KG1 (cell line): Measurements from ENCODE around the gene GSTM5.
"Not testable (repeated sequence)": the region's sequence is repeated elsewhere in the genome, so short reads cannot be mapped to it uniquely, and the experiment has no call there.

Experiments
- DNase-seq: peaks from one replicate; lab custom pipeline; 2025; lab: John Stamatoyannopoulos, UW

The GSTM5 gene

GRCh38 chr1:109697066-109697465 lies 15.0 kb upstream of the GSTM5 start:
- no peak for DNase-seq

GRCh38 chr1:109697861-109698260 lies 14.2 kb upstream of the GSTM5 start:
- not testable (repeated sequence) for DNase-seq

- DNase-seq: not testable (repeated sequence)
Measured at GRCh38 chr1:109702940-109703339, 9.1 kb upstream of the GSTM5 start.

GRCh38 chr1:109704173-109704572 lies 7.9 kb upstream of the GSTM5 start:
- no peak for DNase-seq

GRCh38 chr1:109705411-109705810 lies 6.6 kb upstream of the GSTM5 start:
- DNase-seq: no peak

GRCh38 chr1:109708949-109709348 lies 3.1 kb upstream of the GSTM5 start:
- DNase-seq: not testable (repeated sequence)

- DNase-seq: not testable (repeated sequence)
Measured at GRCh38 chr1:109709822-109710221, 2.2 kb upstream of the GSTM5 start.

- DNase-seq: no peak
Measured at GRCh38 chr1:109712321-109712864, 342 bp downstream of the GSTM5 start.

GRCh38 chr1:109713636-109714035 lies 1.6 kb downstream of the GSTM5 start:
- DNase-seq: no peak

GRCh38 chr1:109714661-109715372 lies 2.8 kb downstream of the GSTM5 start:
- no peak for DNase-seq

- no peak for DNase-seq
Measured at GRCh38 chr1:109716121-109716520, 4.1 kb downstream of the GSTM5 start.

- DNase-seq: no peak
Measured at GRCh38 chr1:109716570-109717090, 4.6 kb downstream of the GSTM5 start.

- DNase-seq: no peak
Measured at GRCh38 chr1:109717729-109718128, 5.7 kb downstream of the GSTM5 start.

GRCh38 chr1:109718495-109718894 lies 6.4 kb downstream of the GSTM5 start:
- no peak for DNase-seq

GRCh38 chr1:109719337-109719837 lies 7.3 kb downstream of the GSTM5 start:
- DNase-seq: no peak

- no peak for DNase-seq
Measured at GRCh38 chr1:109721042-109721441, 9.0 kb downstream of the GSTM5 start.

- no peak for DNase-seq
Measured at GRCh38 chr1:109721971-109722370, 9.9 kb downstream of the GSTM5 start.

GRCh38 chr1:109722908-109723691 lies 11.0 kb downstream of the GSTM5 start:
- DNase-seq: no peak

- DNase-seq: no peak
Measured at GRCh38 chr1:109724933-109725332, 12.9 kb downstream of the GSTM5 start.

- DNase-seq: no peak
Measured at GRCh38 chr1:109725510-109725909, 13.5 kb downstream of the GSTM5 start.

GRCh38 chr1:109726007-109726406 lies 14.0 kb downstream of the GSTM5 start:
- no peak for DNase-seq

- DNase-seq: no peak
Measured at GRCh38 chr1:109726728-109727373, 14.8 kb downstream of the GSTM5 start.
